Measurements from ENCODE around the gene FCHO2.
A peak's percentile ranks its signal among the peaks of the same experiment; 100 is the strongest.

The FCHO2 gene

DNA sequence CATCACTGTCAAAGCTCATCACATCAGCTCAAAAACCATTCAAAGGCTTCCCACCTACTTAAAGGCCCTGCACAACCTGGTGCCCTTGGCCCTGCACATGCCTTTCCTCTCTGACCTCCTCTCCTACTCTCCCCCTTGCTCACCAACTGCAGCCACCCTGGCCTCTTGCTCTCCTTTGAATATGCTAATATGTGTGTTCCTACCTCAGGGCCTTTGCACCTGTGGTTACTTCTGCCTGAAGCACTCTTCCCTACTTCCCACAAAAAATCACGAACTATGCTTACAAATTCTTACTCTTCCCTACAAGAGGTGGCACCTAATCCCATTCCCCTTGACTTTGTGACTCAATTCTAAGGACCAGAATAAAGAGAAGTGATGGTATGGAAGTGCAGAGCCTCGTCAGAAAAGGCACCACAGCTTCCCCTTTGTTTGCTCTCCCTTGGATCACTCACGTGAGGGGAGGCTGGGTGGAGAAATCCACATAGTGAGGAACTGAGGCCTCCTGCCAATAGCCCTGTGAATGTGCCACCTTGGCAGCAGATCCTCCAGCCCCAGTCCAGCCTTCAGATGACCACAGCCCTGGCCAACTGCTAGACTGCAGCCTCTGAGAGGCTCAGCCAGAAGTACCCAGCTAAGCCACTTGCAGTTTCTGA lies 161.4 kb downstream of the FCHO2 start:
- DNase-seq (ENCODE audit: low read depth) = no peak
- TF ChIP-seq, protein P1, sequence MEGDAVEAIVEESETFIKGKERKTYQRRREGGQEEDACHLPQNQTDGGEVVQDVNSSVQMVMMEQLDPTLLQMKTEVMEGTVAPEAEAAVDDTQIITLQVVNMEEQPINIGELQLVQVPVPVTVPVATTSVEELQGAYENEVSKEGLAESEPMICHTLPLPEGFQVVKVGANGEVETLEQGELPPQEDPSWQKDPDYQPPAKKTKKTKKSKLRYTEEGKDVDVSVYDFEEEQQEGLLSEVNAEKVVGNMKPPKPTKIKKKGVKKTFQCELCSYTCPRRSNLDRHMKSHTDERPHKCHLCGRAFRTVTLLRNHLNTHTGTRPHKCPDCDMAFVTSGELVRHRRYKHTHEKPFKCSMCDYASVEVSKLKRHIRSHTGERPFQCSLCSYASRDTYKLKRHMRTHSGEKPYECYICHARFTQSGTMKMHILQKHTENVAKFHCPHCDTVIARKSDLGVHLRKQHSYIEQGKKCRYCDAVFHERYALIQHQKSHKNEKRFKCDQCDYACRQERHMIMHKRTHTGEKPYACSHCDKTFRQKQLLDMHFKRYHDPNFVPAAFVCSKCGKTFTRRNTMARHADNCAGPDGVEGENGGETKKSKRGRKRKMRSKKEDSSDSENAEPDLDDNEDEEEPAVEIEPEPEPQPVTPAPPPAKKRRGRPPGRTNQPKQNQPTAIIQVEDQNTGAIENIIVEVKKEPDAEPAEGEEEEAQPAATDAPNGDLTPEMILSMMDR (conservative IDR thresholded peaks at IDR 0.05; ENCODE audit: low read depth, low read length) = no peak
- H3K4me3 ChIP-seq (ENCODE audit: low read depth, low read length) = no peak overlapping the region

- H3K4me3 ChIP-seq (ENCODE audit: low read depth, low read length) = no peak overlapping the region
- DNase-seq (ENCODE audit: low read depth) = no peak
- TF ChIP-seq, protein P1 (conservative IDR thresholded peaks at IDR 0.05; ENCODE audit: low read depth, low read length) = no peak
These were observed 162.6 kb downstream of the FCHO2 start for GRCh38 chr5:73118391-73118973.

DNA sequence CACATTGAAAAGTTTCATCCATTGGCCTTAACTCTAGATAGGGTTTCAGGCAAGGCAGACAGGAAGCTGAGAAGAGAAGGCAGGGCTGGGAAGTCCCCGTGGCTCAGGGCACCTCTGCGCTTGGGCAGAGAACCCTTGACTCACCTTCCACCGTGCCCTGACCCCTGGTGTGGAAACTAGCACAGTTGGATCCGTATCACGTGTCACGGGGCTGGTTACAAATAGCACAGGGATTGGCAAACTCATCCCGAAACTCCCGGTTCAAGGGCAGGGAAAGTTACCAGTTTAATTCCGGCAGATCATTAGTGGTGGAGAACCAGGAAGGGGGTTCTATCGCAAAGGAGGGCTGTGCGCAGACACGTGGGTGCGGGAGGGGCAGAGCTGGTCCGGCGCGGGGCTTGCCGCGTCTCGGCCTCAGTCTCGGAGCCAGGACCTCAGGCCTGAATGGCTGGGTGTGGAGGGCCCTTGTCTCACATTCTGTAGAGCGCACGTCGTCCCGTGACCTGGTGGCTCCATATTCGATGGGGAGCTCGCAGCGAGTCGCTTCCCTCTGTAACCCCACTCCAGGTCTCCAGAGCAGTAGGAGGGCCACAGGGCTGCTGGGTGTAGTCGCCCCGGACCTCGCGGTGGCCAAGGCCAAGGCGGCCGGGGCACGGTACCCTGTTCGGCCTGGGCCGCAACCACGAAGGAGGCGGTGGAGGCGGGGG lies 163.8 kb downstream of the FCHO2 start:
- DNase-seq (ENCODE audit: low read depth) = peak; percentile 29
- peak overlapping the region; percentile 63 for H3K4me3 ChIP-seq (ENCODE audit: low read depth, low read length)
- TF ChIP-seq, protein P1 (conservative IDR thresholded peaks at IDR 0.05; ENCODE audit: low read depth, low read length) = no peak

DNA sequence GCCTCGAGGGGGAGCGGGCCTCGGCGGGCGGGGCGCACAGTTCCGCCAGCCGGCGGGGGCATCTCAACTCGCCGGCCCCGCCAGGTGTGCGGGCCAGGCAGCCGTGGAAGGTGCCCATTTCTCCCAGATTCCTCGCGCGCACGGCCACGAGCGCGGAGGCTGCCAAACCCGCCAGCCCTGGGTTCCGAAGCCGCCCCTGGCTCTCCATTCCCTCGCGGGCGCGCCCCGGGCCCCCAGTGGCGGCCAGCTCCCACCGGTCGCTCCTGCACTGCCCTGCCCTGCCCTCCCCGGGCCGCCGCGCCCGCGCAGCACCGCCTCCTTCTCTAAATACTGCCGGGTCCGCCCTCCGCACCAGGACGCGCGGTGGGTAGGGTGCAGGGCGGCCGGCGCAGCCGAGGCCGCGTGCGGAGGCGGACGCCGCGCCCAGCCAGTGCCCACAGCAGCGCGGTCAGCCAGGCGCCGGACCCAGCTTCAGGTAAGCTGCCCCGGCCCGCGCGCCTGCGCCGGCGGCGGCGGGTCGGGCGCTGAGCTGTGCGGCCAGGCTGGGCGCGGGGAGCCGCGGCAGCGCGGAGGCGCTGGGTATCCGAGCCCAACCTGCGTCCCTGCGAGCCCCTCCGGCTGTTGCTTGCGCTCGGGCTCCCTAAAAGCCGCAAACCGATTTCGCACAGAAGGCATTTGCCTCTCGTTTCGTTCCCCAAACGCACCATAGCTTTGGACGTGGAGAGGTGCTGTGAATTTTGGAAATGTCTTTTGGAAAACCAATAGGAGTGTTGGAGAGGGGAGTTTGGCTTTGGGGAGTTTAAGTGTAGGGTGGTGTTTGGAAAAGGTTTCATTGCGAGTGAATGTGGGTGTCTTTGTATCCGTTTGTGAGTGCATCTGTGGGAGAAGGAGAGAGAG lies 164.6 kb downstream of the FCHO2 start, which contains the start of gene TMEM171:
TMEM171 (plus strand) TSS at position 354 of the 897 bp plus-strand sequence. CDS start 2,799 bp downstream, outside the sequence.
- peak within 1 kb of the TSS; percentile 63 for H3K4me3 ChIP-seq (ENCODE audit: low read depth, low read length)
- TF ChIP-seq, protein P1 (conservative IDR thresholded peaks at IDR 0.05; ENCODE audit: low read depth, low read length) = no peak
- DNase-seq (ENCODE audit: low read depth) = peak; percentile 44

GRCh38 chr5:73121119-73121463 lies 165.2 kb downstream of the FCHO2 start:
- peak; percentile 32 for DNase-seq (ENCODE audit: low read depth)
- H3K4me3 ChIP-seq (ENCODE audit: low read depth, low read length) = peak overlapping the region; percentile 63
- TF ChIP-seq, protein P1 (conservative IDR thresholded peaks at IDR 0.05; ENCODE audit: low read depth, low read length) = no peak

GRCh38 chr5:73122875-73123810 lies 167.3 kb downstream of the FCHO2 start:
- DNase-seq (ENCODE audit: low read depth) = peak; percentile 79
- TF ChIP-seq, protein P1 (conservative IDR thresholded peaks at IDR 0.05; ENCODE audit: low read depth, low read length) = no peak
- H3K4me3 ChIP-seq (ENCODE audit: low read depth, low read length) = no peak overlapping the region
